HuH-7 (cell line): ENCODE measurements around the gene SECISBP2L.
"Not testable (repeated sequence)": the region's sequence is repeated elsewhere in the genome, so short reads cannot be mapped to it uniquely, and the experiment has no call there.

ENCODE experiments used
- DNase-seq: peaks from one replicate; pipeline ENCODE4 v3.0.0; 2011; ENCODE audit warnings: low spot score

SECISBP2L gene, protein sequence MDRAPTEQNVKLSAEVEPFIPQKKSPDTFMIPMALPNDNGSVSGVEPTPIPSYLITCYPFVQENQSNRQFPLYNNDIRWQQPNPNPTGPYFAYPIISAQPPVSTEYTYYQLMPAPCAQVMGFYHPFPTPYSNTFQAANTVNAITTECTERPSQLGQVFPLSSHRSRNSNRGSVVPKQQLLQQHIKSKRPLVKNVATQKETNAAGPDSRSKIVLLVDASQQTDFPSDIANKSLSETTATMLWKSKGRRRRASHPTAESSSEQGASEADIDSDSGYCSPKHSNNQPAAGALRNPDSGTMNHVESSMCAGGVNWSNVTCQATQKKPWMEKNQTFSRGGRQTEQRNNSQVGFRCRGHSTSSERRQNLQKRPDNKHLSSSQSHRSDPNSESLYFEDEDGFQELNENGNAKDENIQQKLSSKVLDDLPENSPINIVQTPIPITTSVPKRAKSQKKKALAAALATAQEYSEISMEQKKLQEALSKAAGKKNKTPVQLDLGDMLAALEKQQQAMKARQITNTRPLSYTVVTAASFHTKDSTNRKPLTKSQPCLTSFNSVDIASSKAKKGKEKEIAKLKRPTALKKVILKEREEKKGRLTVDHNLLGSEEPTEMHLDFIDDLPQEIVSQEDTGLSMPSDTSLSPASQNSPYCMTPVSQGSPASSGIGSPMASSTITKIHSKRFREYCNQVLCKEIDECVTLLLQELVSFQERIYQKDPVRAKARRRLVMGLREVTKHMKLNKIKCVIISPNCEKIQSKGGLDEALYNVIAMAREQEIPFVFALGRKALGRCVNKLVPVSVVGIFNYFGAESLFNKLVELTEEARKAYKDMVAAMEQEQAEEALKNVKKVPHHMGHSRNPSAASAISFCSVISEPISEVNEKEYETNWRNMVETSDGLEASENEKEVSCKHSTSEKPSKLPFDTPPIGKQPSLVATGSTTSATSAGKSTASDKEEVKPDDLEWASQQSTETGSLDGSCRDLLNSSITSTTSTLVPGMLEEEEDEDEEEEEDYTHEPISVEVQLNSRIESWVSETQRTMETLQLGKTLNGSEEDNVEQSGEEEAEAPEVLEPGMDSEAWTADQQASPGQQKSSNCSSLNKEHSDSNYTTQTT

DNA sequence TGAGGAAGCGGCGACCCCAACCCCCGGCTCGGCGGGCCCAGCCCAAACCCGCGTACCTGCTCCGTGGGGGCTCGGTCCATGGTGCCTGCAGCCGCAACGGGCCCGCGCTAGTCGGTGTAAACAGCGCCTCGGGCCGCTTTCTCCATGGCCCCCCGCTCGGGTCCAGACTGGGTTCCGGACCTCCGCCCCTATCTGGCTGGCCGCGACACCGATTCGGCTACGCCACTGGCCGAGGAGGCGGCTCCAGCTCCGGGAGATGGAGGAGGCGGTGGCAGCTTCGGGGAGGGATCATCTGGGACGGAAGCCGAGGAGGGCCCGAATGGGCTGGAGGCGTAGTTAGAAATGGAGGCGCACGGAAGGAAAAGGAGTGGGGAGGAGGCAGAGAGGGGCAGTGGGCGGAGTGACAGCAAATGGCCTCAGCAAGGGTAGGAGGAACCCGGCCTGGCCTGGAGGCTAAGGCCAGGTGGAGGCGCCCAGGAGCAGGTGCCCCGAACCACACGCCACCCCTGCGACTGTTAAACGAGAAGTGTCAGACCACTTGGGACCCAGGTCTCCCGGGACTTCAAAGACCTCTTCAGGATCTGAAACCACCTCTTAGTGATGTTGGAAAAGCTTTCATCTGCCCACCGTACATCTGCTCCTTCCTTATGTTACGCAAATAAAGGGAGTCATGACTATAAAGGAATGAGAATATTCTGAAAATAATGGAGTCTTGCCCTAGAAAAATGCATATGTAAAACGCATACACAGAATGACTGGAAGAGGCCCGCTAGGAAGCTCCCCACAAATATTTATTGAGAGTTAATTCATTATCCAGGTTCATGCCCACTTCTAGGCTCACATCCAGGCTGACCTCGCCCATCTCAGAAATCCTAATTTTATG lies at the start of gene SECISBP2L:
SECISBP2L (minus strand) TSS at position 227 of the 883 bp plus-strand sequence; CDS start at position 80, 147 bp downstream.
- DNase-seq = peak; percentile 86

GRCh38 chr15:49094923-49095322 lies 48.7 kb upstream of the SECISBP2L start:
- no peak for DNase-seq

DNA sequence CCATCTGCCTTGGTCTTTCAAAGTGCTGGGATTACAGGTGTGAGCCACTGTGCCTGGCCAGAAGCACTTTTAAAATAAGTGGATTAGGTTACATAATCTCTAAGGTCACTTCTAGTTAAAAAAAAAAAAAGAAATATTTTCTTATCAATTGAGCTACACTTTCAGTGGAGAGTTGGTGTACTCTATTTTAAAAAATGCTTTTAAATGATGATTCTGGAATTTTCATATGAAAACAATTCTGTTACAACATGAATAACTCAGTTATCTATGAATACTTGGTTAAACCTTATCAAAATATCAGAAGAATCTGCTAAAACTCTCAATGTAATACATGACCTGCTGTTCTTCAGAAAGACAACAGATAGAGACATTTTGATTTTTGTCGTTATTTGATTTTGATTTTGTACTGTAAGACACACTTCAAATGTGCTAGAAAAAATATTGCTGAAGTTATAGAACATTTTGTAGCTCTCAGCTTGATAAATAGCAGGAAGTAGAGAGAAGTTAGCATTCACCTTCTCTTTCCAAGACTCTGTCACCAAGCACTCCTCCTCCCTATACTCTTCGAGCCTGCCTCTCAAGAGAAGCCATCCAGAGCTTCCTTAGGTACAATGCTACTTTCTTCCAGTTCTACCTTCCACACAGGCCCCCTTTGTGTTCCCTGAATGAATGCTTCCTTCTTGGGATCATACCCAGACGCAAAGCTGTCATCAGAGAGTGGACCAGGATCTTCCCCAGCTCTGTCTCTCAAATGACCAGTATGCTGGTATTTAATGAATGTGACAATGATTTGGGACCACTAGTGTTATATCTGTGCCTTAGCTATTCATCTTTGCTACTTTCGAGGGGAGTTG lies 47.2 kb upstream of the SECISBP2L start:
- no peak for DNase-seq

GRCh38 chr15:49088996-49089395 lies 42.8 kb upstream of the SECISBP2L start:
- DNase-seq = no peak

GRCh38 chr15:49085696-49086459 lies 39.6 kb upstream of the SECISBP2L start:
- DNase-seq = no peak

- DNase-seq = no peak
Observed at GRCh38 chr15:49084285-49084570, 38.0 kb upstream of the SECISBP2L start.

DNA sequence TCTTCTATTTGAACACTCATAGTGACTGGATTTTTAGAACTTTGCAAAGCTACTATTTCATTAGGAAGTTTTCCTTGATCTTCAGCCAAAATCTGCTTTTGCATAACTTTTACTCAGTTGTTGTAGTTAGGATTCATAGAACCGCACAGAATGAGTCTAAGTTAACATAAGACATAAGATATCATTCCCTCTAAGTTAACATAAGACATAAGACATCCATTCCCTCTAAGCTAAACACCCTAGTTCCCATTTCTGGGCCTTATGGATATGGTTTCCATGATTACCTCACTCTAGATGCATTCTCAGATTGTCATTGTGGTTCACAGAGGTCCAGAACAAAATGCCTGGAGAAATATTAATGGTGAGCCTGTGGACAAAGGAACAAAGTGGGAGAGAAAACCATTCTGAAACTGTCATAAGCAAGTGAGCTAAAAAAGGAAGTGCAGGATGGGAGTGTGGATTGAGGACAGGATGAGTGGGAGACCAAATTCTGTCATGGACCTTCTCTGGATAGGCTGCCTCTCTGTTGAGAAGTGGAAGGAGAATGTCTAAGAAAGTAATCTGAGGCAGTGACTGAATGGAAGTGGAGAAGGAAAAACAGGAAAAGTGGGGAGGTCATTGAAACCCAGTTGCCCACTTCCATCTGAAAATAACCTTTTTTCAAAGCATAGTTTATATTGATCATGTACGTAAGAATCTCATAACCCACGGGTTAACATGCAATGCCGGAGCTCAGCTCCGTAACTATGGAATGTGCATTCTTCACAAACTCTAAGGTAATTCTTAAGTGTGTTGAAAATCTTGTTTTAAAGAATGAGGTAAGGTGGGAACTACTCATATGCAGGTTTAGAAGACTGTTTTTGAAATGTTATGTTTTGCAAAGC lies 37.4 kb upstream of the SECISBP2L start:
- no peak for DNase-seq

DNA sequence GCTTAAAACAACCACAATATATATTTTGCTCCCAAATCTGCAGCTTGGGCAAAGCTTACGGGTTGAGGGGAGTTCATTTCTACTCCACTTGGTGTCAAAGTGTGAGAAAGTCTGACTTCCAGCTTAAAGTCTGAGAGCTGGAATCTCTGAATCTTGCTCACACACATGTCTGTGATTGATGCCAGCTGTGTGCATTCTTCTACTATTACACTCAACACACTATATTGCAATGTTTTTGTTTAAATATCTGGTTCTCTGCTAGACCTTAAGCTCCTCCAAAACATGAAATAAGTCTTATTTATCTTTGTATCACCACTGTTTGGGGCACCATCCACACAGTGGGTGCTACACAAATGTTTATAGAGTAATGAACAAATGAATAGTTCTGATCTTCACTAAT lies 36.7 kb upstream of the SECISBP2L start:
- DNase-seq = no peak

GRCh38 chr15:49079340-49080039 lies 33.2 kb upstream of the SECISBP2L start:
- DNase-seq = no peak

DNA sequence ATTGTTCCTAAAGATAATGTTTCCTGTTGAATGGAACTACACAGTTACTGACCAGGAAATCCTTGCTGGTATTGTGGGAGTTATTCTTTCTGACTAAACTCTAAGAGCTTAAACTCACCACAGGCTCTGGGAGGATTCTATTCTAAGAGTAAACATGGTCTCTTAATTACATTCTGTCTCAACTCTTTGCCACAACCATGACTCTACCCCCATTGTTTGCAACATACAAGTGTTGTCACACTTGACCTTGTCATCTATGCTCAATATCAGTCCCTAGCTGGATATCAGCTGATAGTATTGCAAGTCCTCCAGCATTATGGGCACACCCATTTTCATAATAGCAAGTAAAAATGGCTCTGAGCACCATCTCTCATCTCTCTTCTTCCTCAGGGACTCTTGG lies 29.6 kb upstream of the SECISBP2L start:
- DNase-seq = no peak

GRCh38 chr15:49074589-49075287 lies 28.5 kb upstream of the SECISBP2L start:
- DNase-seq = not testable (repeated sequence)

- no peak for DNase-seq
Observed at GRCh38 chr15:49066372-49066771, 20.1 kb upstream of the SECISBP2L start.

- DNase-seq = no peak
Observed at GRCh38 chr15:49064884-49065283, 18.6 kb upstream of the SECISBP2L start.

DNA sequence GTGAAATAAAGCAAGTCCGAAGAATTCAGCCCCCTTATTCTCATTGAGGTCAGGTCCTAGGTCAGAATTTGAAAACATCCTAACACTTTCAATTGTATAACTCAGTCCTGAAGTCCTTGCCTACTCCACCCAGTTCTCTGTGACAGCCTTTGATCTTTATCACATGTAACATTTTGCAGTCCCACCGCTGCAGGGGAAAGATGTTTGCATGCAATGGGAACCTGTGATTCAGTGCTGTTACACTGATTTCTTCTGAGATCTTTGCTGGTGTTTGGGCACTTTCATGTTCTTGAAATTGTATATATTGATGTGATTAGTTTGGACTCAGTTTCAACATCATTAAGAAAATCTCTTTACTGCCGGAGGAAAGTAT lies 18.0 kb upstream of the SECISBP2L start:
- DNase-seq = no peak

DNA sequence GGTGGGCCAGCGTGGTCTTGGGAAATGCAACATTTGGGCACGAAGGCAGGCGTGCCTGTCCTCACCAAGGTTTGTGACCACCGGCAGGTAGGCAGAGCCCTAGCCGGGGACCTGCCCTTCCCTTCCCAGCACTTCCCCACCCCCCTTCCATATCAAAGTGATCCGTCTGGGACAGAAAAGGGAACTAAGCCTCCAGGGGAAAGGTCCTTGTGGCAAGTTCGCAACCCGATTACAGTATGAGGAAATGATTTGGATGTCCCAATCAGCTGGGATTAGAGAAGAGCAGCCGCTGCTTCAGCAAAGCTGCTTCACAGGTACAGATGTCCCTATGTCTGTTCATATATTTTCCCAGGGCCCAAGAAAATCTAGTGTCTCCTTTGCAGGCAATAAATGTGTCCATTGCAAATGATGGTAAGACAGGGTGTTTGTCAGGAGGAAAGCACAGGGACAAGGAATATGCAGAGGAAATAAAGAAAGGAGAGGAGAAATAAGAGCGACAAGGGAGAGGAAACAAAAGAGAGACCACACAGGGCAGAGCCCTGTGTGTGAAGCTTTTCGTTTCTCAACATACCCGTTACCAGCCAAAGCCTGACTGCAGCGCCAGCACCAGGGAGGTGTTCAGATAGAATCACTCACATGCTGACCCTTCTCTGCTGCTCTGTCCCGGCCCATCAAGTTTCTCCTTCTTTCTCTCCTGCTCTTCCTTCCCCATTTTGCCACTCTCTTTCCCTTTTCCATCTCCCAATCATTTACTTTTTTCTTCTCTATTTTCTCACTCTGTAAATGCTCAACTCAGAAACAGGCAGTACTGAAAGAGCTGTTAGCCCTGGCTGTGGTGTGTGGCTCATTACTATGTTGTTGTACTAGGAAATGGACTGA lies 17.4 kb upstream of the SECISBP2L start:
- DNase-seq = no peak

DNA sequence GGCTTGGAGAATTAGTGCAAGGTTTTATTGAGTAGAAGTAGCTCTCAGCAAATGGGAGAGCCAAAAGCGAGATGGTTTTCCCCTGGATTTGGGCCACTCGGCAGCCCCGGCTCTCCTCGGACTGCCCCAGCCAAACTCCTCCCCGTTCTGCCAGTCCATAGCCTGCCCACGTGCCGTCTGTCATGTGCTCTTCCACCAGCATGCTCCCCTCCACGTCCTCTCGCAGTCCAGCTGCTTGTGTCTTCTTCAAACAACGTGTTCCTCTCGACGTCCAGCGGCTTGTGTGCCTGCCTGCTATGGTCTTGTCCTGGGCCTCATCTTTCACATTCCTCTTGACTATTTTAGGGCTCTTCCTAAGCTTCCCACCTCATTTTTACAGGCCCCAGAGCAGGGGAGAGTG lies 16.7 kb upstream of the SECISBP2L start:
- DNase-seq = no peak
